GM23338 (cell line): ENCODE data around the gene NAMPT. TPM values are rescaled to one million over a fixed set of nuclear protein-coding genes. Genes with fewer than 3 reads are reported as not detected.
A peak's percentile ranks its signal among the peaks of the same experiment; 100 is the strongest.

Experiments used
- ATAC-seq: fragments of 200-7000 bp; cut with Tn5 transposase; 3 replicates; pipeline ENCODE4 v1.9.1; 2020
- DNase-seq: peaks from one replicate; pipeline ENCODE4 v3.0.0-alpha.2; 2015; ENCODE audit warnings: low spot score
- H2AFZ ChIP-seq: fragments of 200-600 bp; sonication (generic); 2 replicates; pipeline ENCODE4 v1.8.0; 2016; ENCODE audit warnings: antibody characterized with exemption, mild to moderate bottlenecking, moderate library complexity
- H3F3A ChIP-seq: fragments of 200-600 bp; sonication (generic); replicated peaks from 2 replicates; pipeline ENCODE4 v1.8.0; 2017; ENCODE audit warnings: antibody characterized with exemption, mixed run types, low read depth
- H3K27ac ChIP-seq: fragments of 200-600 bp; sonication (generic); 2 replicates; pipeline ENCODE4 v1.6.1; 2016; ENCODE audit warnings: low read depth
- H3K27me3 ChIP-seq: fragments of 200-600 bp; sonication (generic); 2 replicates; pipeline ENCODE4 v1.8.0; 2016; ENCODE audit warnings: mild to moderate bottlenecking, mixed run types, moderate library complexity; ENCODE audit not compliant: insufficient read depth
- H3K36me3 ChIP-seq: fragments of 200-600 bp; sonication (generic); 2 replicates; pipeline ENCODE4 v1.8.0; 2016; ENCODE audit warnings: mild to moderate bottlenecking; ENCODE audit not compliant: insufficient read depth
- H3K4me1 ChIP-seq: fragments of 200-600 bp; sonication (generic); 2 replicates; pipeline ENCODE4 v1.8.0; 2016; ENCODE audit warnings: mild to moderate bottlenecking, moderate library complexity; ENCODE audit not compliant: insufficient read depth
- H3K4me2 ChIP-seq: fragments of 200-600 bp; sonication (generic); 2 replicates; pipeline ENCODE4 v1.7.1; 2017; ENCODE audit warnings: mixed run types
- H3K4me3 ChIP-seq: fragments of 200-600 bp; sonication (generic); 2 replicates; pipeline ENCODE4 v1.6.1; 2016; ENCODE audit warnings: mixed run types
- H3K79me2 ChIP-seq: fragments of 200-600 bp; sonication (generic); replicated peaks from 2 replicates; pipeline ENCODE4 v1.8.0; 2017; ENCODE audit warnings: mild to moderate bottlenecking; ENCODE audit not compliant: insufficient read depth
- H3K9me2 ChIP-seq: fragments of 200-600 bp; sonication (generic); 2 replicates; pipeline ENCODE4 v1.8.0; 2017; ENCODE audit not compliant: insufficient read depth
- H4K20me1 ChIP-seq: fragments of 200-600 bp; sonication (generic); replicated peaks from 2 replicates; pipeline ENCODE4 v1.8.0; 2017; ENCODE audit warnings: mild to moderate bottlenecking; ENCODE audit not compliant: insufficient read depth
- H3K27ac Mint-ChIP-seq: 2 replicates; pipeline ENCODE4 v1.8.0; 2020; ENCODE audit warnings: inconsistent platforms, mild to moderate bottlenecking, moderate library complexity, mixed read lengths
- H3K27me3 Mint-ChIP-seq: 3 replicates; pipeline ENCODE4 v1.8.0; 2022; ENCODE audit warnings: low read depth, mild to moderate bottlenecking, moderate library complexity, mixed read lengths, inconsistent platforms; ENCODE audit not compliant: insufficient read depth, poor library complexity
- H3K36me3 Mint-ChIP-seq: 3 replicates; pipeline ENCODE4 v1.8.0; 2021; ENCODE audit warnings: low read depth, mild to moderate bottlenecking, inconsistent platforms, moderate library complexity, mixed read lengths
- H3K4me1 Mint-ChIP-seq: 3 replicates; pipeline ENCODE4 v1.8.0; 2020; ENCODE audit warnings: mild to moderate bottlenecking, inconsistent platforms, mixed read lengths
- H3K4me3 Mint-ChIP-seq: 3 replicates; pipeline ENCODE4 v1.8.0; 2021; ENCODE audit warnings: moderate library complexity, mild to moderate bottlenecking, inconsistent platforms, mixed read lengths
- H3K9me3 Mint-ChIP-seq: 3 replicates; pipeline ENCODE4 v1.8.0; 2020; ENCODE audit warnings: moderate library complexity, mild to moderate bottlenecking, inconsistent platforms, mixed read lengths
- ETS1 ChIP-seq: IDR thresholded peaks from 2 replicates; pipeline ENCODE4 v1.6.1; 2016; ENCODE audit warnings: antibody characterized with exemption
- EZH2 ChIP-seq: fragments of 200-600 bp; sonication (generic); IDR thresholded peaks from one replicate; pipeline ENCODE4 v1.8.0; 2017; ENCODE audit warnings: antibody characterized with exemption, mild to moderate bottlenecking, low read depth; ENCODE audit not compliant: unreplicated experiment
- JUNB ChIP-seq: IDR thresholded peaks from one replicate; pipeline ENCODE4 v1.6.1; 2016; ENCODE audit warnings: antibody characterized with exemption; ENCODE audit not compliant: unreplicated experiment
- ZNF114 ChIP-seq: fragments of 250-450 bp; sonication (Bioruptor Pico); IDR thresholded peaks from 2 replicates; pipeline ENCODE4 v1.5.0; 2020; ENCODE audit warnings: mild to moderate bottlenecking, moderate library complexity
- ZNF331 ChIP-seq: fragments of 250-450 bp; sonication (Bioruptor Pico); IDR thresholded peaks from 2 replicates; pipeline ENCODE4 v1.5.0; 2020; ENCODE audit warnings: low read depth, mild to moderate bottlenecking, moderate library complexity
- polyA plus RNA-seq: library from polyadenylated mRNA; unstranded; fragments of >200 nt; fragmentation: Nextera tagmentation; extraction: Ambion mirVana; gene quantifications from 2 replicates; pipeline ENCODE4 v1.2.1, GENCODE V29; 2016
- total RNA-seq: library from RNA; depleted of rRNA; stranded (reverse); fragments of >200 nt; shearing (Covaris generic); gene quantifications from 2 replicates; pipeline ENCODE4 v1.2.3, GENCODE V29; 2014
- TF ChIP-seq, protein P1 (sequence below): fragments of 250-450 bp; sonication (Bioruptor Pico); IDR thresholded peaks from 2 replicates; pipeline ENCODE4 v1.5.0; 2020; ENCODE audit warnings: mild to moderate bottlenecking, moderate library complexity
- TF ChIP-seq, protein P2 (sequence below), 2 experiments: fragments of 200-600 bp in 1 of 2; sonication (generic) in 1 of 2; conservative IDR thresholded peaks; 2 replicates each; pipeline versions ENCODE4 v1.5.1 to v1.6.1; 2016 to 2017; ENCODE audit warnings: antibody characterized with exemption in 2 of 2, low read depth in 2 of 2, mild to moderate bottlenecking in 2 of 2, moderate library complexity in 1 of 2
- TF ChIP-seq, protein P3 (sequence below): IDR thresholded peaks from one replicate; pipeline ENCODE4 v1.6.1; 2018; ENCODE audit warnings: antibody characterized with exemption; ENCODE audit not compliant: unreplicated experiment

Gene NAMPT
- total and polyA plus RNA-seq, 2 experiments from 2014 or later: 37.9 to 73.9 TPM

DNA sequence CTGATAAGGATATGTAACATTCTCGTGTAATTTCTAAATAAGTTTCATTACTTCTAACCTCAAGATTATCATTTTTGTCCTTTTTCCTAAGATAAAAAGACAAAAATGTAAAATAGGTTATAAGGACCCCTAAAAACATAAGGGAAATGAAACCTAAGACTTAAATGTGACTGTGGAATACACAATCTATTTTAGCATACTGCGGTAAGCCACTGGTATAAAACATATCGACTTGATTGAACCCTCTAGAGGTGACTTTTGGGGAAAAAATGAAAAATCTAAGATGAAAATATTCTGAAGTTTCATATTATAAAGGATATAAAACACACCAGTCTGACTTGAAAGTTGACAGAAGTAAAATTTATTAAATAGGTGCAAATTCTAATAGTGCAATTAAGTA, 1.9 kb downstream of the NAMPT start:
- Histone ChIP-seq H3K4me2 (peak overlapping the region; percentile 86), H3K4me1 (peaks cover 31% of the 10 kb centered on the region), H3K9me2 (no peaks in the 10 kb centered on the region), H3K4me3 (peak overlapping the region; percentile 79), H2AFZ (no peak overlapping the region), H3K36me3 (no peaks in the 10 kb centered on the region), H3K27ac (no peak overlapping the region), H4K20me1 (peaks cover 42% of the 10 kb centered on the region), H3K79me2 (peaks cover 62% of the 10 kb centered on the region), H3F3A (peaks cover 4% of the 10 kb centered on the region), H3K27me3 (no peaks in the 10 kb centered on the region)
- no peak for DNase-seq
- Mint-ChIP-seq H3K36me3 (no peaks in the 10 kb centered on the region), H3K4me1 (peaks cover 28% of the 10 kb centered on the region), H3K27me3 (peaks cover 5% of the 10 kb centered on the region), H3K4me3 (peak overlapping the region; percentile 87), H3K9me3 (no peaks in the 10 kb centered on the region), H3K27ac (no peak overlapping the region)
- ATAC-seq: no peak
- TF ChIP-seq JUNB (no peak), EZH2 (no peak), ETS1 (no peak)
- TF ChIP-seq, protein P1, sequence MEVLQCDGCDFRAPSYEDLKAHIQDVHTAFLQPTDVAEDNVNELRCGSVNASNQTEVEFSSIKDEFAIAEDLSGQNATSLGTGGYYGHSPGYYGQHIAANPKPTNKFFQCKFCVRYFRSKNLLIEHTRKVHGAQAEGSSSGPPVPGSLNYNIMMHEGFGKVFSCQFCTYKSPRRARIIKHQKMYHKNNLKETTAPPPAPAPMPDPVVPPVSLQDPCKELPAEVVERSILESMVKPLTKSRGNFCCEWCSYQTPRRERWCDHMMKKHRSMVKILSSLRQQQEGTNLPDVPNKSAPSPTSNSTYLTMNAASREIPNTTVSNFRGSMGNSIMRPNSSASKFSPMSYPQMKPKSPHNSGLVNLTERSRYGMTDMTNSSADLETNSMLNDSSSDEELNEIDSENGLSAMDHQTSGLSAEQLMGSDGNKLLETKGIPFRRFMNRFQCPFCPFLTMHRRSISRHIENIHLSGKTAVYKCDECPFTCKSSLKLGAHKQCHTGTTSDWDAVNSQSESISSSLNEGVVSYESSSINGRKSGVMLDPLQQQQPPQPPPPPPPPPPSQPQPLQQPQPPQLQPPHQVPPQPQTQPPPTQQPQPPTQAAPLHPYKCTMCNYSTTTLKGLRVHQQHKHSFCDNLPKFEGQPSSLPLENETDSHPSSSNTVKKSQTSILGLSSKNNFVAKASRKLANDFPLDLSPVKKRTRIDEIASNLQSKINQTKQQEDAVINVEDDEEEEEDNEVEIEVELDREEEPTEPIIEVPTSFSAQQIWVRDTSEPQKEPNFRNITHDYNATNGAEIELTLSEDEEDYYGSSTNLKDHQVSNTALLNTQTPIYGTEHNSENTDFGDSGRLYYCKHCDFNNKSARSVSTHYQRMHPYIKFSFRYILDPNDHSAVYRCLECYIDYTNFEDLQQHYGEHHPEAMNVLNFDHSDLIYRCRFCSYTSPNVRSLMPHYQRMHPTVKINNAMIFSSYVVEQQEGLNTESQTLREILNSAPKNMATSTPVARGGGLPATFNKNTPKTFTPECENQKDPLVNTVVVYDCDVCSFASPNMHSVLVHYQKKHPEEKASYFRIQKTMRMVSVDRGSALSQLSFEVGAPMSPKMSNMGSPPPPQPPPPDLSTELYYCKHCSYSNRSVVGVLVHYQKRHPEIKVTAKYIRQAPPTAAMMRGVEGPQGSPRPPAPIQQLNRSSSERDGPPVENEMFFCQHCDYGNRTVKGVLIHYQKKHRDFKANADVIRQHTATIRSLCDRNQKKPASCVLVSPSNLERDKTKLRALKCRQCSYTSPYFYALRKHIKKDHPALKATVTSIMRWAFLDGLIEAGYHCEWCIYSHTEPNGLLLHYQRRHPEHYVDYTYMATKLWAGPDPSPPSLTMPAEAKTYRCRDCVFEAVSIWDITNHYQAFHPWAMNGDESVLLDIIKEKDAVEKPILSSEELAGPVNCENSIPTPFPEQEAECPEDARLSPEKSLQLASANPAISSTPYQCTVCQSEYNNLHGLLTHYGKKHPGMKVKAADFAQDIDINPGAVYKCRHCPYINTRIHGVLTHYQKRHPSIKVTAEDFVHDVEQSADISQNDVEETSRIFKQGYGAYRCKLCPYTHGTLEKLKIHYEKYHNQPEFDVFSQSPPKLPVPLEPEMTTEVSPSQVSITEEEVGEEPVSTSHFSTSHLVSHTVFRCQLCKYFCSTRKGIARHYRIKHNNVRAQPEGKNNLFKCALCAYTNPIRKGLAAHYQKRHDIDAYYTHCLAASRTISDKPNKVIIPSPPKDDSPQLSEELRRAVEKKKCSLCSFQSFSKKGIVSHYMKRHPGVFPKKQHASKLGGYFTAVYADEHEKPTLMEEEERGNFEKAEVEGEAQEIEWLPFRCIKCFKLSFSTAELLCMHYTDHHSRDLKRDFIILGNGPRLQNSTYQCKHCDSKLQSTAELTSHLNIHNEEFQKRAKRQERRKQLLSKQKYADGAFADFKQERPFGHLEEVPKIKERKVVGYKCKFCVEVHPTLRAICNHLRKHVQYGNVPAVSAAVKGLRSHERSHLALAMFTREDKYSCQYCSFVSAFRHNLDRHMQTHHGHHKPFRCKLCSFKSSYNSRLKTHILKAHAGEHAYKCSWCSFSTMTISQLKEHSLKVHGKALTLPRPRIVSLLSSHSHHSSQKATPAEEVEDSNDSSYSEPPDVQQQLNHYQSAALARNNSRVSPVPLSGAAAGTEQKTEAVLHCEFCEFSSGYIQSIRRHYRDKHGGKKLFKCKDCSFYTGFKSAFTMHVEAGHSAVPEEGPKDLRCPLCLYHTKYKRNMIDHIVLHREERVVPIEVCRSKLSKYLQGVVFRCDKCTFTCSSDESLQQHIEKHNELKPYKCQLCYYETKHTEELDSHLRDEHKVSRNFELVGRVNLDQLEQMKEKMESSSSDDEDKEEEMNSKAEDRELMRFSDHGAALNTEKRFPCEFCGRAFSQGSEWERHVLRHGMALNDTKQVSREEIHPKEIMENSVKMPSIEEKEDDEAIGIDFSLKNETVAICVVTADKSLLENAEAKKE: no peak

GRCh38 chr7:106282390-106282789, 2.4 kb downstream of the NAMPT start:
- H3K4me3 Mint-ChIP-seq: peak overlapping the region; percentile 87
- H3K36me3 Mint-ChIP-seq: no peaks in the 10 kb centered on the region
- H3K4me1 ChIP-seq: peaks cover 31% of the 10 kb centered on the region
- H3K36me3 ChIP-seq: no peaks in the 10 kb centered on the region
- no peak for ATAC-seq
- no peak overlapping the region for H3K27ac ChIP-seq
- H3K9me2 ChIP-seq: no peaks in the 10 kb centered on the region
- H3K79me2 ChIP-seq: peaks cover 67% of the 10 kb centered on the region
- H3F3A ChIP-seq: peaks cover 4% of the 10 kb centered on the region
- peaks cover 28% of the 10 kb centered on the region for H3K4me1 Mint-ChIP-seq
- H3K4me3 ChIP-seq: peak overlapping the region; percentile 79; the same call in 1 of the 2 replicates
- H4K20me1 ChIP-seq: peaks cover 42% of the 10 kb centered on the region
- no peaks in the 10 kb centered on the region for H3K27me3 ChIP-seq
- no peak overlapping the region for H2AFZ ChIP-seq
- H3K4me2 ChIP-seq: peak overlapping the region; percentile 86; the same call in 1 of the 2 replicates
- DNase-seq: no peak
- no peaks in the 10 kb centered on the region for H3K9me3 Mint-ChIP-seq
- H3K27ac Mint-ChIP-seq: no peak overlapping the region
- H3K27me3 Mint-ChIP-seq: peaks cover 5% of the 10 kb centered on the region
- TF ChIP-seq, protein P2, sequence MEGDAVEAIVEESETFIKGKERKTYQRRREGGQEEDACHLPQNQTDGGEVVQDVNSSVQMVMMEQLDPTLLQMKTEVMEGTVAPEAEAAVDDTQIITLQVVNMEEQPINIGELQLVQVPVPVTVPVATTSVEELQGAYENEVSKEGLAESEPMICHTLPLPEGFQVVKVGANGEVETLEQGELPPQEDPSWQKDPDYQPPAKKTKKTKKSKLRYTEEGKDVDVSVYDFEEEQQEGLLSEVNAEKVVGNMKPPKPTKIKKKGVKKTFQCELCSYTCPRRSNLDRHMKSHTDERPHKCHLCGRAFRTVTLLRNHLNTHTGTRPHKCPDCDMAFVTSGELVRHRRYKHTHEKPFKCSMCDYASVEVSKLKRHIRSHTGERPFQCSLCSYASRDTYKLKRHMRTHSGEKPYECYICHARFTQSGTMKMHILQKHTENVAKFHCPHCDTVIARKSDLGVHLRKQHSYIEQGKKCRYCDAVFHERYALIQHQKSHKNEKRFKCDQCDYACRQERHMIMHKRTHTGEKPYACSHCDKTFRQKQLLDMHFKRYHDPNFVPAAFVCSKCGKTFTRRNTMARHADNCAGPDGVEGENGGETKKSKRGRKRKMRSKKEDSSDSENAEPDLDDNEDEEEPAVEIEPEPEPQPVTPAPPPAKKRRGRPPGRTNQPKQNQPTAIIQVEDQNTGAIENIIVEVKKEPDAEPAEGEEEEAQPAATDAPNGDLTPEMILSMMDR (conservative IDR thresholded peaks at IDR 0.05; ENCODE audit: low read depth in 2 of 2): no peak
- TF ChIP-seq ZNF114 (CRISPR knock-in tag) (no peak), ZNF331 (CRISPR knock-in tag) (no peak)
- TF ChIP-seq, protein P3, sequence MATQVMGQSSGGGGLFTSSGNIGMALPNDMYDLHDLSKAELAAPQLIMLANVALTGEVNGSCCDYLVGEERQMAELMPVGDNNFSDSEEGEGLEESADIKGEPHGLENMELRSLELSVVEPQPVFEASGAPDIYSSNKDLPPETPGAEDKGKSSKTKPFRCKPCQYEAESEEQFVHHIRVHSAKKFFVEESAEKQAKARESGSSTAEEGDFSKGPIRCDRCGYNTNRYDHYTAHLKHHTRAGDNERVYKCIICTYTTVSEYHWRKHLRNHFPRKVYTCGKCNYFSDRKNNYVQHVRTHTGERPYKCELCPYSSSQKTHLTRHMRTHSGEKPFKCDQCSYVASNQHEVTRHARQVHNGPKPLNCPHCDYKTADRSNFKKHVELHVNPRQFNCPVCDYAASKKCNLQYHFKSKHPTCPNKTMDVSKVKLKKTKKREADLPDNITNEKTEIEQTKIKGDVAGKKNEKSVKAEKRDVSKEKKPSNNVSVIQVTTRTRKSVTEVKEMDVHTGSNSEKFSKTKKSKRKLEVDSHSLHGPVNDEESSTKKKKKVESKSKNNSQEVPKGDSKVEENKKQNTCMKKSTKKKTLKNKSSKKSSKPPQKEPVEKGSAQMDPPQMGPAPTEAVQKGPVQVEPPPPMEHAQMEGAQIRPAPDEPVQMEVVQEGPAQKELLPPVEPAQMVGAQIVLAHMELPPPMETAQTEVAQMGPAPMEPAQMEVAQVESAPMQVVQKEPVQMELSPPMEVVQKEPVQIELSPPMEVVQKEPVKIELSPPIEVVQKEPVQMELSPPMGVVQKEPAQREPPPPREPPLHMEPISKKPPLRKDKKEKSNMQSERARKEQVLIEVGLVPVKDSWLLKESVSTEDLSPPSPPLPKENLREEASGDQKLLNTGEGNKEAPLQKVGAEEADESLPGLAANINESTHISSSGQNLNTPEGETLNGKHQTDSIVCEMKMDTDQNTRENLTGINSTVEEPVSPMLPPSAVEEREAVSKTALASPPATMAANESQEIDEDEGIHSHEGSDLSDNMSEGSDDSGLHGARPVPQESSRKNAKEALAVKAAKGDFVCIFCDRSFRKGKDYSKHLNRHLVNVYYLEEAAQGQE: no peak
